GM12878 (cell line): ENCODE data around the gene LDHA. TPM values are rescaled to one million over a fixed set of nuclear protein-coding genes. Genes with fewer than 3 reads are reported as not detected.
A peak's percentile ranks its signal among the peaks of the same experiment; 100 is the strongest.

Experiments used
- IRF5 ChIP-seq: fragments of 450-650 bp; IDR thresholded peaks from 2 replicates; pipeline ENCODE4 v1.6.1; 2017; ENCODE audit warnings: borderline replicate concordance
- NR2C2 ChIP-seq: IDR thresholded peaks from 2 replicates; pipeline ENCODE4 v1.6.1; 2011; ENCODE audit warnings: borderline replicate concordance, low read depth; ENCODE audit not compliant: control insufficient read depth, insufficient read length
- SIN3A ChIP-seq: IDR thresholded peaks from 2 replicates; pipeline ENCODE4 v1.6.1; 2012; ENCODE audit warnings: low read depth, low read length, improper control_type of control experiment
- SMC3 ChIP-seq: IDR thresholded peaks from 2 replicates; pipeline ENCODE4 v1.6.1; 2011; ENCODE audit warnings: low read length, improper control_type of control experiment, borderline replicate concordance
- SP1 ChIP-seq: IDR thresholded peaks from one replicate; pipeline ENCODE4 v1.6.1; 2011; ENCODE audit warnings: low read depth, low read length
- STAT3 ChIP-seq: IDR thresholded peaks from 2 replicates; pipeline ENCODE4 v1.6.1; 2011; ENCODE audit warnings: low read depth, low read length, improper control_type of control experiment
- polyA plus RNA-seq, 11 experiments: library from polyadenylated mRNA; depleted of rRNA in 4 of 11; unstranded in 6 of 11; stranded (reverse) in 5 of 11; fragments of >200 nt; fragmentation: Nextera tagmentation in 4 of 11; fragmentation: Illumina TruSeq in 1 of 11; extraction: Ambion mirVana in 4 of 11; extraction: Trizol in 1 of 11; gene quantifications; 1 replicate in 1 of 11; 2 replicates in 10 of 11; pipeline versions ENCODE4 v1.2.1 to v1.2.3, GENCODE V29; 2011 to 2016; ENCODE audit warnings: inconsistent platforms in 2 of 11, missing spikeins in 2 of 11, low read depth in 1 of 11
- total RNA-seq, 4 experiments: library from RNA; depleted of rRNA in 3 of 4; stranded (reverse); fragments of >200 nt in 3 of 4; fragmentation: Illumina TruSeq in 1 of 4; extraction: Trizol in 1 of 4; gene quantifications; 2 replicates each; pipeline versions ENCODE4 v1.2.1 to v1.2.3, GENCODE V29; 2013 to 2021
- TF ChIP-seq, protein P1 (sequence below): IDR thresholded peaks from 2 replicates; pipeline ENCODE4 v1.6.1; 2012; ENCODE audit warnings: low read depth, low read length, improper control_type of control experiment
- TF ChIP-seq, protein P2 (sequence below): fragments of 450-650 bp; IDR thresholded peaks from 2 replicates; pipeline ENCODE4 v1.6.1; 2018; ENCODE audit warnings: borderline replicate concordance, mild to moderate bottlenecking; ENCODE audit not compliant: partially characterized antibody

Gene LDHA
- total and polyA plus RNA-seq, 10 of the 15 experiments (the other 5 are each of a cell fraction or from before 2014, with no cell fraction given), result 773 to 2,300 (median 1,367) TPM

DNA sequence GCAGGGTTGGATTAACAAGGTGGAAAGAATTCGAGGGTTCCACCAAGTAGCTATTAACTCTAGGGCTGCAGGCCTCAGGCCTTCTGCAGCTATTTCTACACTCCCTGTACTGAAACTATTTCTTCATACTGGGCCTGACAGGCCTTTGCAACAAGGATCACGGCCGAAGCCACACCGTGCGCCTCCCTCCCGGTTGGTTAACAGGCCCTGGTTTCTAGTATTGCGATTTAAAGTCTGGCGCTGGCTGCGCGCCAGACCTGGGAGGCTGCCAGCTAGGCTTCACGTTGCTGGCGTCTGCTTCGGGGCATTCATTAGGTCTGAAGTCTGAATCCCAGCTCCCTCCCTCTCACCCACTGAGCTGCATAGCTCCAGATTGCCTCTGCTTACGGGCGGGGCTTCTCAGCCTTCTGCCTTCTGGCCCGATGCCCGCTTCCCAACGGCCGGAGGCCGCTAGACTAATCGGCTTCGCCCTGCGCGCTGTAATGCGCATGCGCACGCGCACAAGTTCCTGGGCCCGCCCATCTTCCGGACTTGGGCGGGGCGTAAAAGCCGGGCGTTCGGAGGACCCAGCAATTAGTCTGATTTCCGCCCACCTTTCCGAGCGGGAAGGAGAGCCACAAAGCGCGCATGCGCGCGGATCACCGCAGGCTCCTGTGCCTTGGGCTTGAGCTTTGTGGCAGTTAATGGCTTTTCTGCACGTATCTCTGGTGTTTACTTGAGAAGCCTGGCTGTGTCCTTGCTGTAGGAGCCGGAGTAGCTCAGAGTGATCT, 1.6 kb downstream of the LDHA start (continued):
- TF ChIP-seq, protein P1, sequence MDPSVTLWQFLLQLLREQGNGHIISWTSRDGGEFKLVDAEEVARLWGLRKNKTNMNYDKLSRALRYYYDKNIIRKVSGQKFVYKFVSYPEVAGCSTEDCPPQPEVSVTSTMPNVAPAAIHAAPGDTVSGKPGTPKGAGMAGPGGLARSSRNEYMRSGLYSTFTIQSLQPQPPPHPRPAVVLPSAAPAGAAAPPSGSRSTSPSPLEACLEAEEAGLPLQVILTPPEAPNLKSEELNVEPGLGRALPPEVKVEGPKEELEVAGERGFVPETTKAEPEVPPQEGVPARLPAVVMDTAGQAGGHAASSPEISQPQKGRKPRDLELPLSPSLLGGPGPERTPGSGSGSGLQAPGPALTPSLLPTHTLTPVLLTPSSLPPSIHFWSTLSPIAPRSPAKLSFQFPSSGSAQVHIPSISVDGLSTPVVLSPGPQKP, result peak; percentile 30; the same call in 1 of the 2 replicates
- no peak for TF ChIP-seq NR2C2
- no peak for TF ChIP-seq SIN3A
- TF ChIP-seq SP1, result peak; percentile 42
- no peak for TF ChIP-seq STAT3
- TF ChIP-seq, protein P2, sequence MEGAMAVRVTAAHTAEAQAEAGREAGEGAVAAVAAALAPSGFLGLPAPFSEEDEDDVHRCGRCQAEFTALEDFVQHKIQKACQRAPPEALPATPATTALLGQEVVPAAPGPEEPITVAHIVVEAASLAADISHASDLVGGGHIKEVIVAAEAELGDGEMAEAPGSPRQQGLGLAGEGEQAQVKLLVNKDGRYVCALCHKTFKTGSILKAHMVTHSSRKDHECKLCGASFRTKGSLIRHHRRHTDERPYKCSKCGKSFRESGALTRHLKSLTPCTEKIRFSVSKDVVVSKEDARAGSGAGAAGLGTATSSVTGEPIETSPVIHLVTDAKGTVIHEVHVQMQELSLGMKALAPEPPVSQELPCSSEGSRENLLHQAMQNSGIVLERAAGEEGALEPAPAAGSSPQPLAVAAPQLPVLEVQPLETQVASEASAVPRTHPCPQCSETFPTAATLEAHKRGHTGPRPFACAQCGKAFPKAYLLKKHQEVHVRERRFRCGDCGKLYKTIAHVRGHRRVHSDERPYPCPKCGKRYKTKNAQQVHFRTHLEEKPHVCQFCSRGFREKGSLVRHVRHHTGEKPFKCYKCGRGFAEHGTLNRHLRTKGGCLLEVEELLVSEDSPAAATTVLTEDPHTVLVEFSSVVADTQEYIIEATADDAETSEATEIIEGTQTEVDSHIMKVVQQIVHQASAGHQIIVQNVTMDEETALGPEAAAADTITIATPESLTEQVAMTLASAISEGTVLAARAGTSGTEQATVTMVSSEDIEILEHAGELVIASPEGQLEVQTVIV, result peak; percentile 50
- peak; percentile 9; the same call in 1 of the 2 replicates for TF ChIP-seq SMC3
- TF ChIP-seq IRF5, result no peak
